ENCODE data around the gene ADCY3. TPM values are rescaled to one million over a fixed set of nuclear protein-coding genes. Genes with fewer than 3 reads are reported as not detected.

The ADCY3 gene
- total RNA-seq, 3 donors from 2014 or later (not counting 1 experiment from before 2014, with no cell fraction given) = 5.4 to 9.2 (median 7.6) TPM

DNA sequence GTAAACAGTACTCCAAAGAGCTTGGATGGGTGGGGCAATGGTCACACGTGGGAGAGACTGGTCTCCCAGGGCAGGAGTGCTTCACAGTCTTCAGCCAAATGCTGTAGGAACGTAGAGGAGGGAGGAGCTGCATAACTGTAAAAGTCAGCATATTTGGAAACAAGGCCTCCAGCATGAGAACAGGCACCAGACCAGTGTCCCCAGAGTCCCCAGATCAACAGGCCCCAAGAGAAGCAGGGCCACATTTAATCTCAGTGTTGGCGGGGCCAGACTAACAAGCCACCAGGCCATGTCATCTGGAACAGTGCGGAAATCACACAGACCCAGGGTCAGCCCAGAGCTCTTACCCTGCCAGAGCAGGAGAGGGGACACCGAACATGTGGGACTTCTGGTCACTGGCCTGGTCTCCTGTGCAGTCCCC is 63.2 kb downstream of the ADCY3 start:
- Histone ChIP-seq H3K36me3 (ENCODE audit: control insufficient read depth, insufficient read depth, low read length) (no peaks in the 10 kb centered on the region), H3K27me3 (ENCODE audit: control insufficient read depth, insufficient read depth, low read length) (no peaks in the 10 kb centered on the region), H3K4me1 (ENCODE audit: control insufficient read depth, insufficient read depth, low read length) (no peaks in the 10 kb centered on the region), H3K9me3 (ENCODE audit: control insufficient read depth, insufficient read depth, low read length) (no peaks in the 10 kb centered on the region), H3K4me3 (ENCODE audit: low read length) (no peak overlapping the region), H3K27ac (ENCODE audit: low read length) (no peak overlapping the region)
- Mint-ChIP-seq H3K36me3 (no peaks in the 10 kb centered on the region), H3K4me1 (no peaks in the 10 kb centered on the region), H3K27ac (no peak overlapping the region), H3K4me3 (no peak overlapping the region), H3K27me3 (ENCODE audit: low read depth in 2 of 2) (no peaks in the 10 kb centered on the region), H3K9me3 (no peaks in the 10 kb centered on the region)
- ATAC-seq (no peak), DNase-seq (no peak)
- WGBS (ENCODE audit: insufficient coverage) = 87% methylated on average over 5 of the region's 5 CpGs
- TF ChIP-seq, protein P1, sequence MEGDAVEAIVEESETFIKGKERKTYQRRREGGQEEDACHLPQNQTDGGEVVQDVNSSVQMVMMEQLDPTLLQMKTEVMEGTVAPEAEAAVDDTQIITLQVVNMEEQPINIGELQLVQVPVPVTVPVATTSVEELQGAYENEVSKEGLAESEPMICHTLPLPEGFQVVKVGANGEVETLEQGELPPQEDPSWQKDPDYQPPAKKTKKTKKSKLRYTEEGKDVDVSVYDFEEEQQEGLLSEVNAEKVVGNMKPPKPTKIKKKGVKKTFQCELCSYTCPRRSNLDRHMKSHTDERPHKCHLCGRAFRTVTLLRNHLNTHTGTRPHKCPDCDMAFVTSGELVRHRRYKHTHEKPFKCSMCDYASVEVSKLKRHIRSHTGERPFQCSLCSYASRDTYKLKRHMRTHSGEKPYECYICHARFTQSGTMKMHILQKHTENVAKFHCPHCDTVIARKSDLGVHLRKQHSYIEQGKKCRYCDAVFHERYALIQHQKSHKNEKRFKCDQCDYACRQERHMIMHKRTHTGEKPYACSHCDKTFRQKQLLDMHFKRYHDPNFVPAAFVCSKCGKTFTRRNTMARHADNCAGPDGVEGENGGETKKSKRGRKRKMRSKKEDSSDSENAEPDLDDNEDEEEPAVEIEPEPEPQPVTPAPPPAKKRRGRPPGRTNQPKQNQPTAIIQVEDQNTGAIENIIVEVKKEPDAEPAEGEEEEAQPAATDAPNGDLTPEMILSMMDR (IDR thresholded peaks at IDR 0.05) = no peak
- intact Hi-C loops (cut with micrococcal nuclease) = no loop called here

DNA sequence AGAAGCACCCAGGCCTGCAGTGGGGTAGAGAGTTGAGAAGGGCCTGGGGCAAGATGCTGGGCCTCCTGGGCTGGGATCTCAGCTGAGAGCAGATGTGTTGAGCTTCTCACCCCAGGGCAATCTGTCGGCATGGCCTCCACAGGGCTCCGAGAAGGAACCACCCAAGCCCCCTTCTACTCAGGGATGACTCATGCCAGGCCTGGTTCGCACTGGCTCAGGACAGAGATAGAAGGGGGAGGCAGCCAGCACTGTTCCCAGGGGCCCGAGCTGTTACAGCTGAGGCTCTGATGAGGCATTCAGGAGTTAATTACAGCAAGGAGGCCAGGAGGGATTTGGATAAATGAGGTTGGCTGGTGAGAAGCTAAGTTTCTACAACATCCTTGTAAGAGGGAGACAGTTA is 64.3 kb downstream of the ADCY3 start:
- Histone ChIP-seq H3K4me3 (ENCODE audit: low read length) (no peak overlapping the region), H3K4me1 (ENCODE audit: control insufficient read depth, insufficient read depth, low read length) (no peaks in the 10 kb centered on the region), H3K27ac (ENCODE audit: low read length) (no peak overlapping the region), H3K9me3 (ENCODE audit: control insufficient read depth, insufficient read depth, low read length) (no peaks in the 10 kb centered on the region), H3K36me3 (ENCODE audit: control insufficient read depth, insufficient read depth, low read length) (no peaks in the 10 kb centered on the region), H3K27me3 (ENCODE audit: control insufficient read depth, insufficient read depth, low read length) (no peaks in the 10 kb centered on the region)
- WGBS (ENCODE audit: insufficient coverage) = 100% methylated on average over 4 of the region's 4 CpGs
- TF ChIP-seq, protein P1 (IDR thresholded peaks at IDR 0.05) = no peak
- H3K9me3 Mint-ChIP-seq = no peaks in the 10 kb centered on the region
- ATAC-seq = no peak
- intact Hi-C loops (cut with micrococcal nuclease) = no loop called here
- no peaks in the 10 kb centered on the region for H3K27me3 Mint-ChIP-seq (ENCODE audit: low read depth in 2 of 2)
- H3K4me3 Mint-ChIP-seq = no peak overlapping the region
- H3K36me3 Mint-ChIP-seq = no peaks in the 10 kb centered on the region
- H3K4me1 Mint-ChIP-seq = no peaks in the 10 kb centered on the region
- no peak overlapping the region for H3K27ac Mint-ChIP-seq
- DNase-seq = no peak

DNA sequence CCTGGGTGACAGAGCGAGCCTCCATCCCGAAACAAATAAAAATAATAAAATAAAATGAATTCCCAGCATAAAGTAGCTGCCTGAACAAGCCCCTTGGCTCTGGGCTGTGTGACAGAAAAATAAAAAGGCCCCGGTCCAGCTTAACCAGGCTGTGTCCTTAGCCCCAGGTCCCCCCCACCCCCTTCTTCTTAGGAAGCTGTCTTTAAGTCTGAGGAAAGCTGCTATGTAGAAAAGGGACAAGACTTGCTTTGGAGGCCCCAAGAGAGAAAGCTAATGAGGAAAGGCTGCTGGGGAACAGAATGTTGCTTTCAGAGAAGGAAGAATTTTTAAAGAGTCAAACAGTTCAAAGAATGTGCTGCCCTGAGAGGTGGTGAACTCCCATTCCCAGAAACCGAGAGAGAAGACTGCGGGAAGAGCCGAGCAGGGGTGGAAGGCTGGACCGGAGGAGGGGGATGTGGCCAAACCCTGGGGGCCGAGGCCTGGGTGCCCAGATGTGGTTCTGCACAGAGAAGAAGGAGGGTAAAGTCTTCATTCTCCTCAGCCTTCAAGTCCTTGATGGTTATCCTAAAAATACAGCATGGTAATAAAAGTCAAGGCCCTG is 64.9 kb downstream of the ADCY3 start:
- Mint-ChIP-seq H3K9me3 (no peaks in the 10 kb centered on the region), H3K27me3 (ENCODE audit: low read depth in 2 of 2) (no peaks in the 10 kb centered on the region), H3K4me1 (no peaks in the 10 kb centered on the region), H3K36me3 (no peaks in the 10 kb centered on the region), H3K27ac (no peak overlapping the region), H3K4me3 (no peak overlapping the region)
- Histone ChIP-seq H3K4me3 (ENCODE audit: low read length) (no peak overlapping the region), H3K36me3 (ENCODE audit: control insufficient read depth, insufficient read depth, low read length) (no peaks in the 10 kb centered on the region), H3K27me3 (ENCODE audit: control insufficient read depth, insufficient read depth, low read length) (no peaks in the 10 kb centered on the region), H3K9me3 (ENCODE audit: control insufficient read depth, insufficient read depth, low read length) (no peaks in the 10 kb centered on the region), H3K27ac (ENCODE audit: low read length) (no peak overlapping the region), H3K4me1 (ENCODE audit: control insufficient read depth, insufficient read depth, low read length) (no peaks in the 10 kb centered on the region)
- 89% methylated on average over 6 of the region's 8 CpGs for WGBS (ENCODE audit: insufficient coverage)
- intact Hi-C loops (cut with micrococcal nuclease) = no loop called here
- no peak for DNase-seq
- TF ChIP-seq, protein P1 (IDR thresholded peaks at IDR 0.05) = no peak
- no peak for ATAC-seq

DNA sequence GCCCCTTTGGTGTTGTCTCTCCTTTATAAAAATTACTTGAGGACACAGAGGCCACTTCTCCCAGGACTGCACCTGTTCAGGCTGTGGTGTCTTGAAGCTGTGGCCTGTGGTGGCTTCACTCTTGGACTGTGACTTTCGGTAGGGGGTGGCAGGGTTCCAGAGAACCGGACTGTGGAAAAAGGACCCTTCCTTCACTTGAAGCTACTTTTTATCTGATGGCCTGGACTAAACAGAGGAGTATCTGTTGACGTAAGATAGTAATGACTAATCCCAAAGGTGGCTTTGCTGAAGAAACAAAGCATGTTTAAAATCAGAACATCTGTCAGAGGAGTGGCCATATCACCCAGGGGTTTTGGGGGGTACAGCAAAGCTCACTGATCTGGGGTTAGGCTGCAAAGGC is 66.0 kb downstream of the ADCY3 start:
- Histone ChIP-seq H3K4me3 (ENCODE audit: low read length) (no peak overlapping the region), H3K9me3 (ENCODE audit: control insufficient read depth, insufficient read depth, low read length) (peaks cover under 1% of the 10 kb centered on the region), H3K27me3 (ENCODE audit: control insufficient read depth, insufficient read depth, low read length) (no peaks in the 10 kb centered on the region), H3K36me3 (ENCODE audit: control insufficient read depth, insufficient read depth, low read length) (no peaks in the 10 kb centered on the region), H3K27ac (ENCODE audit: low read length) (no peak overlapping the region), H3K4me1 (ENCODE audit: control insufficient read depth, insufficient read depth, low read length) (no peaks in the 10 kb centered on the region)
- intact Hi-C loops (cut with micrococcal nuclease) = no loop called here
- ATAC-seq (no peak), DNase-seq (no peak)
- Mint-ChIP-seq H3K4me1 (no peaks in the 10 kb centered on the region), H3K27me3 (ENCODE audit: low read depth in 2 of 2) (no peaks in the 10 kb centered on the region), H3K27ac (no peak overlapping the region), H3K9me3 (no peaks in the 10 kb centered on the region), H3K4me3 (no peak overlapping the region), H3K36me3 (no peaks in the 10 kb centered on the region)
- WGBS (ENCODE audit: insufficient coverage) = 97% methylated on average over 3 of the region's 3 CpGs
- TF ChIP-seq, protein P1 (IDR thresholded peaks at IDR 0.05) = no peak
